GM18517 (cell line): Measurements from ENCODE around the gene DNAJC3.
"Not testable (repeated sequence)": the region's sequence is repeated elsewhere in the genome, so short reads cannot be mapped to it uniquely, and the experiment has no call there.

Experiments used
- ATAC-seq: cut with Tn5 transposase; IDR thresholded peaks from one replicate; pipeline ENCODE4 v1.9.1; 2021; ENCODE audit warnings: mild to moderate bottlenecking, moderate library complexity; ENCODE audit not compliant: unreplicated experiment

The DNAJC3 gene

DNA sequence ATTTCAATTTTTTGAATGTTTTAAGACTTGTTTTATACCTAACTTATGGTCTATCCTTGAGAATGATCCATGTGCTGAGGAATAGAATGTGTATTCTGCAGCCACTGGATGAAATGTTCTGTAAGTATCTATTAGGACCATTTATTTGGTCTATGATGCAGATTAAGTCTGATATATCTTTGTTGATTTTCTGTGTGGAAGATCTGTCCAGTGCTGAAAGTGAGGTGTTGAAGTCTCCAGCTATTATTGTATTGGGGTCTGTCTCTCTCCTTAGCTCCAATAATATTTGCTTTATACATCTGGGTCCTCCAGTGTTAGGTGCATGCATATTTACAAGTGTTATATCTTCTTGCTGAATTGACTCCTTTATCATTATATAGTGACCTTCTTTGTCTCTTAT lies 9.7 kb upstream of the DNAJC3 start:
- not testable (repeated sequence) for ATAC-seq

DNA sequence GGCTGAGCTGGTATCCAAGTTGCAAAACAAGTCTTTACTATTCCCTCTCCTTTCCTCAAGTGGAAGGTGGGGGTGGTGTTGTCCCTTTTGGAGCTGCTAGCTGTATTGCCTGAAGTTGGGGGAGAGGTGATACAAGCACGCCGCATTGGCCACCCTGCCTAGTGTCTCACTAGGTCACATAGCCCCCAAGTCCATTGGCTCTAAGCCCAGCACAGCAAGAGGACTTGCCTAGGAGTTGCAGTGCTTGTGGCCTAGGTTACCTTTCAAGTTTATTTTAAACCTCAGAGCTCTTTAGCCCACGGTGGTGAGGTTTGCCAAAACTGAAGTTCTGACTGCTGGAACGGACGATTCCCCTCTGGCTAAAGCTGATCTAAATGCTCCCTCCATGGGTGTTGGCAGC lies 5.3 kb upstream of the DNAJC3 start:
- no peak for ATAC-seq

DNA sequence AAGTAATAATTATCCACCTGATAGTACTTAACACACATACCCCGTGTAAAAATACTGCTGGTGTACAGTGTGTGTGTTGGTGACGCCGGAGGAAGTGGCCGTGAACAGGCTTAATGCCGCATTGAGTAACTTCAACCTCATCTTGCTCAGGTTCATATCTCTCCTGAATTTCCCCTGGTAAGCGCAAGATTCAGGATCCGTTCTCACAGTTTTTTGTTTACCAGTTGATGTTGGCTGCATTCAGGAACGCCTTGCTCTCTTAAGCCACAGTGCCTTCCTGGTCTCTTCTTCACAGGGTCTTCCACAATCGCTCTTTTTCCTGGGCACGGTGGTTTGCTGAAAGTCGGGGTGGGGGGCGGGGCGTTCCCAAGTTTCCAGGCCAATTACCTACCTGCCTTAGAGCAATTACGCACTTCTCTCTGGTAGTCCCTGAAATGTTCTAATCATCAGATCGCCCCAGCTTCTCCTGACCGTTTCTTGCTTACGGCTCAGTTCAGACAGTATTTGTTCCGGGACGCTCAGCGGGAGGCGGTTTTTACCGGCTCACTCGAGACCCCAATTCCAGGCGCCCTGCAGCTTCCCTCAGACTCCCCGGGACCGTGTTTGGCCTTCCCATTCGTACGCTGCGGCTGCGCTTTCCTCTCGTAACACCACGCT lies 706 bp upstream of the DNAJC3 start:
- ATAC-seq = peak; percentile 11

DNA sequence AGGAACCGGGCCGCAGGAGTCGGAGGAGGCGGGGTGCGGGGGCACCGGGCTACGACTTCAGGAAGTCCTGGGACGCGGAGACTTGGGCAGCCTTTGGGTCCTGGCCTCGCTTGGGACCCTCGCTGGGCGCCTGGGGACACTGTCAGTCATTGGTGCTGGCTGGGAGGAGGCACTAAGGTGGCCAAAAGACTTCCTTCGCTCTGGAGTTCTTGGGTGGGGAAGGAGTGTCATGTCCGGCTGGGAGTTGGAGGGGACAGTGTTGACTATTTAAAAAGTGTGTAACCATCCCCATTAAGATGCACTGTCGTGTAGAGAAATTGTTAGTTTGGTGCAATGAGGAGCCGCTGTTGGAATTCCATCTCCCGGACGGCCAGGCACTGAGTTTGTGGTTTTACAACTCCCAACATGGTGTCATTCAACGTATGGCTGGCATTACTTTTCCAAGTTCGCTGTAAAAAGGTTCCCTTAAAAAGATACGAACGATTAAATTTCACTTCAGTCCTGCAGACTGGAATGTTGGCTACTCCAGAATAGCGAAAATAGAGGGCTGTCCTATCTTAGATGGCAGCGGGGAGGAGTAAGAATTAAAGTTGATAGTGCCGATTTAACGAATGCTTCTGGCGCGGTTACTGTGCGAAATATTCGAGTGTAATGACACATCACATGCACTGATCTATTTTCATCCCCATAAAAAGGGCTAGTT lies 776 bp downstream of the DNAJC3 start:
- peak; percentile 5 for ATAC-seq

DNA sequence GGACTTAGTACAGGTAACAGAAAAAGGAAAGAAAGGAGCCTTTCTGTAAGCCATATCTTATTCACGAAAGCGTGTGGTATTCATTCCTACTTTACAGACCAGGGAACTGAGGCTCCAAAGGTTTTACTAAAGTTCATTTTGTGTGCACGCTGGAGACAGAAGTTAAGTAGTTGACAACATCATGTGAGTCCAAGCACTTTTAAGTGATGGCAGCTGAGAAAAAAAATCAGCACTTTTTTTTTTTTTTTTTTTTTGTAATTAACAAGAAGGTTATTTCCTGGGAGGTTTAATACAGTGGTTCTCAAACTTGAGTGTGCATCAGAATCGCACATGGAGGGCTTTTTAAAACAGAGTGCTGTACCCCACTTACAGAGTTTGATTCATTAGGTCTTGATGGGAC lies 2.0 kb downstream of the DNAJC3 start:
- no peak for ATAC-seq

DNA sequence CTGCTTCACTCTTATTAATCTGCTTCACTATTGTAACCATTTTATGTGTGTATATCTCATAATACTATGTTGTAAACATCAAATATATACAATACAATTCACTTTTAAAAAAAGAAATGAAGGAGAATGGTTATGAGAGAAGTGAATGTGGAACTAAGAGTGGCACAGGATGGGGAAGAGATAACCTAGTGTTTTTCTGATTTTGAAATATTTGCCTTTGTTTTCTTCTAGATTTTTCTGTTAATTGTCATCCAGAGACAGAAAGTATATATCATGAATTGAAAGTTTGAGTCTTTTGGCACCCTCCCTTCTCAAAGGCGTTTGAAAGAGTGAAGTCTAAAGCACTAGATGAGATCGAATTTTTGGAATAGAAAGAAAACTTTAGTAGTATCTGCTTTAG lies 2.8 kb downstream of the DNAJC3 start:
- ATAC-seq = no peak

DNA sequence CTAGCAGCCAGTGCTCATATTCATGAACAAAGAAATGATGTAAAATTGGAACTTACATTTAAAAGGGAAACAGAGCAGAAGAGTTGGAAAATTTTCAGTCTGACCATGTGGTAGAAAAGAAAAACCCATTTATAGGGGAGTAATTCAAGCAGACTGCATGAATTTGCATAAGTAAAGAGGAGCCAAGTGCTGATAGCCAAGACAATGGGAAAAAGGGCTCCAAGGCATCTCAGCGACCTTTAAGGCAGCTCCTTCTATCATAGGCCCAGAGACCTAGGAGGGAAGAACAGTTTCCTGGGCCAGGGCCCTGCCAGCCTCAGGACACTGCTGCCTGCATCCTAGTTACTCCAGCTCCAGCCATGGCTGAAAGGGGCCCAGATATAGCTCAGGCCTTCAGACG lies 7.5 kb downstream of the DNAJC3 start:
- ATAC-seq = no peak

DNA sequence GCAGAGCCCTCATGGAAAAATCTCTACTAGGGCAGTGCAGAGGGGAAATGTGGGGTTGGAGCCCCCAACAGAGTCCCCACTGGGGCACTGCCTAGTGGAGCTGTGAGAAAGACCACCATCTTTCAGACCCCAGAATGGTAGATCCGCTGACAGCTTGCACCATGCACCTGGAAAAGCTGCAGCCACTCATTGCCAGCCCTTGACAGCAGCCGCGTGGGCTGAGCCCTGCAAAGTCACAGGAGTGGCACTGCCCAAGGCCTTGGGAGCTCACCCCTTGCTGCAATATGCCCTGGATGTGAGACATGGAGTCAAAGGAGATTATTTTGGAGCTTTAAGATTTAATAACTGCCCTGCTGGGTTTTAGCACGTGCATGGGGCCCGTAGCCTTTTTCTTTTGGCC lies 8.0 kb downstream of the DNAJC3 start:
- ATAC-seq = not testable (repeated sequence)

DNA sequence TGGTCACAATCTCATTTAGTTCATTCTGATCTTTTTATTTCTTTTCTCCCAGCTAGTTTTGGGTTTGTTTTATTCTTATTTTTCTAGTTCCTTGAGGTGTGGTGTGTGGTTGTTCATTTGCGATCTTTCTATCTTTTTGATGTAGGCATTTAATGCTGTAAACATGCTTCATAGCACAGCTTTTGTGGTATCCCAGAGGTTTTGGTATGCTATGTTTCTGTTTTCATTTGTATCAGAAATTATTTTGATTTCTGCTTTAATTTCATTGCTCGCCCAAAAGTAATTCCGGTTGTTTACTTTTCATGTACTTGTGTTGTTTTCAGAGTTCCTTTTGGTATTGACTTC lies 12.6 kb downstream of the DNAJC3 start:
- no peak for ATAC-seq

DNA sequence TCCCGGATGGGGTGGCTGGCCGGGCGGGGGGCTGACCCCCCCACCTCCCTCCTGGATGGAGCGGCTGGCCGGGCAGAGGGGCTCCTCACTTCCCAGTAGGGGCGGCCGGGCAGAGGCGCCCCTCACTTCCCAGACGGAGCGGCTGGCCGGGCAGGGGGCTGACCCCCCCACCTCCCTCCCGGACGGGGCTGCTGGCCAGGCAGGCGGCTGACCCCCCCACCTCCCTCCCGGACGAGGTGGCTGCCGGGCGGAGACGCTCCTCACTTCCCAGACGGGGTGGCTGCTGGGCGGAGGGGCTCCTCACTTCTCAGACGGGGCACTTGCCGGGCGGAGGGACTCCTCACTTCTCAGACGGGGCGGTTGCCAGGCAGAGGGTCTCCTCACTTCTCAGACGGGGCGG lies 14.0 kb downstream of the DNAJC3 start:
- ATAC-seq = not testable (repeated sequence)

DNA sequence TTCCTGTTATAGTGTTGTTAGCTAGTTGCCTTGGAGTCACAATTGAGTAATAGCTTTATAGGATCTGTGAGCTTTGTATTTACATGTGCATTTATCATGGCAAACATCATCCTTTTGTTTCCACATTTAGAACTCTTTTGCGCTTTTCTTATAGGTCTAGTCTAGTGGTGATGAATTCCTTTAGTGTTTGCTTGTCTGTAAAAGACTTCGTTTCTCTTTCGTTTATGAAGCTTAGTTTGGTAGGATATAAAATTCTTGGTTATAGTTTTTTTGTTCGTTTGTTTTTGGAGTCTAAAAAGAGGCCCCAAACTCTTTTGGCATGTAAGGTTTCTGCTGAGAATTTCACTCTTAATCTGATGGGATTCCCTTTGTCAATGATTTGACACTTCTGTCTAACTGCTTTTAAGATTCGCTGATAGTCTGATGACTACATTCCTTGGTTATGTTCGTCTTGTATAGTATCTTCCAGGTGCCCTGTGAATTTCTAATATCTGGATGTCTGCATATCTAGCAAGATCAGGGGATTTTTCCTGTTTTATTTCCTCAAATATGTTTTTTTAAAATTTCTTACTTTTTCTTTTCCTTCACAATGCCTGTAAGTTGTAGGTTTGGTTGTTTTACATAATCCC lies 20.2 kb downstream of the DNAJC3 start:
- no peak for ATAC-seq

DNA sequence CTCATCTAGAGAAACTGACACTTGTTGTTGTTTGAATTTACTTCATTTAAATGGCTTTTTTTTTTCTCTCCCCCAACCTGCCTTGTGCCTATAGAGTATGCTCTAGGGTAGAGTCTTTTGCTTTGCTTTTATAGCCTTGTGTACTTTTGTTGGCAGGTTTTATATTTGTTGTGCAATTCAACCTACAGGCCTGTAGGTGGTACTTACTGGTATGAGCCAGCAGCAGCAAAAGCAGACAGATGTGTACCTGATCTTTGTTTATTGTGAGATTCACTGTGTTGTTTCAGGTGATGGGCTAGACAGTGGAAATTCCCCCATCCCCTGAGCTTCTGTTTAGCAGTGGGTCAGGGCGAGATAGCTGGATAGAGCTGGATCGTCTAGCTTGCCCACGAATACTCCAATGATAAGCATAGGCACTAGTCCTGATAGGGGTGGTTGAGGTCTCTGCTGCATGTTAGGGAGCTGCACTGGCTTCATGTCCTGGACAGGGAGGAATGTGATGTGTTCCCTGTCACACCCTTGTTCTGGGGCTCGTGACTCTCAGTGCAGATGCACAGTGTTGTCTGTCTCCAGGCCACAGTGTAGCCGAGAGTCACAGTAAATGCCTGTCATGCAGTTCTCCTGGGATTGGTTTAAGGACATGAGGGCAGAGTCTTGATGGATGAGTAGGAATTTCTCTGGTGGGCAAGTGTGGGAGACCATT lies 21.3 kb downstream of the DNAJC3 start:
- peak; percentile 42 for ATAC-seq

DNA sequence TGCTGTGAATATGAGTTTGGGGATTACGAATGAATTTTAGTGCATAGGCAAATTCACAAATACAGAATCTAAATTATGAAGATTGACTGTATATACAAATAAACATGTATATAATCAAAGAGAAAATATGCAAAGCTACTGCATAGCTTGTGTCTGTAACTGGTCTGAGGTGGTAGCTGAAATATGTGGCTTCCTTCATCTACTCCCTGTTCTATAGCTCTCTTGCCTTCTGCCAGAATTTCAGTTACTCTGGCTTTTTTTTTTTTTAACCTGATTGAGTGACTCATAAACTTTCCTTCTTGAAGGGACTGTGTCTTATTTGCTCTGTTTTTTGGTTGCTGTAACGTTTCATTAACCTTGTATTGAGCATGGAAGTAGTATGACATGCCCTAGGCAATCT lies 26.6 kb downstream of the DNAJC3 start:
- ATAC-seq = no peak

DNA sequence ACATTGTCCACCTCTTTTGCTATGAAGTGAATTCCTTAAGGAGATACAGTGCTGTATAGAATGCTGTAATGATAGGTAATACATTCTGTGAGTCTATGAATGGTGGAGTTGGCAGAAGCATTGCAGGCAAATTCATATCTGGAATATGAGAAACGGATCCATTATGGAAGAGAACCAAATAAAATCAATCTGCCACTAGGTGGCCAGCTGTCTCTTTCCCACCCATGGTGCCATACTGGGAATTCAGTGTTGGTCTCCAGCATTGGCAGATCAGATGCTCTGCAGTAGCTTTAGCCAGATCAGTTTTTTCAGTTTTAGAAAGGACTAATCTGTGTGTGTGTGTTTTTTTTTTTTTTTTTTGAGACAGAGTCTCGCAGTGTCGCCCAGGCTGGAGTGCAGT lies 27.6 kb downstream of the DNAJC3 start:
- no peak for ATAC-seq

DNA sequence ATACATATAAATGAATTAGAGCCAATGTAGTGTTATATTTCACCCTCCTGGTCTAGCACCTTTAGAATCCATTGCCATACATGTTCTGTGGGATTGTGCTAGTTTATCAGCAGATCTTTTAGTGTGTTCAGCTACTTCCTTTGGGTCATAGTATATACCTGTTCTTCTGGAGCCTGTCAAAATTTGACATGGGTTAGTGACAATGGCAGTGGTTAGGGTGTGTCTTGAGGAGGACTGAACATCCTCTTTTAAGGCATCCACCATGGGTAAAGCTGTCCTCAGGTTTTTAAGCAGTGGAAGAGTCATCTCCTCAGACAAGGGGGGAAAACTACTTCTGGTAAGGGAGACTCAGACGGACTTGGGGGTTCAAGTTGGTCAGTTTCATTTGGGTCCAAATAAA lies 29.4 kb downstream of the DNAJC3 start:
- no peak for ATAC-seq

DNA sequence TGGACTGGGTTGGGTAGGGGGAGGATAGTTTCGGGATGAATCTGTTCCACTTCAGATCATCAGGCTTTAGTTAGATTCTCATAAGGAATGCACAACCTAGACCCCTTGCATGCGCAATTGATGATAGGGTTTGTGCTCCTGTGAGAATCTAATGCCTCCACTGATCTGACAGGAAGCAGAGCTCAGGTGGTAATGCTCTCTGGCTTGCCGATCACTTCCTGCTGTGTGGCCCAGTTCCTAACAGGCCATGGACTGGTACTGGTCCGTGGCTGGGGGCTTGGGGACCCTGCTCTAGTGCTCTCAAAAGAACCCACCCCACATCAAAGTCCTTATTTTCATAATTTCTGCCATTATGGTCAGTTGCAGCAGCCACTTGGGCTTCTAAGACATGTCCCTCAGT lies 30.1 kb downstream of the DNAJC3 start:
- ATAC-seq = no peak

DNA sequence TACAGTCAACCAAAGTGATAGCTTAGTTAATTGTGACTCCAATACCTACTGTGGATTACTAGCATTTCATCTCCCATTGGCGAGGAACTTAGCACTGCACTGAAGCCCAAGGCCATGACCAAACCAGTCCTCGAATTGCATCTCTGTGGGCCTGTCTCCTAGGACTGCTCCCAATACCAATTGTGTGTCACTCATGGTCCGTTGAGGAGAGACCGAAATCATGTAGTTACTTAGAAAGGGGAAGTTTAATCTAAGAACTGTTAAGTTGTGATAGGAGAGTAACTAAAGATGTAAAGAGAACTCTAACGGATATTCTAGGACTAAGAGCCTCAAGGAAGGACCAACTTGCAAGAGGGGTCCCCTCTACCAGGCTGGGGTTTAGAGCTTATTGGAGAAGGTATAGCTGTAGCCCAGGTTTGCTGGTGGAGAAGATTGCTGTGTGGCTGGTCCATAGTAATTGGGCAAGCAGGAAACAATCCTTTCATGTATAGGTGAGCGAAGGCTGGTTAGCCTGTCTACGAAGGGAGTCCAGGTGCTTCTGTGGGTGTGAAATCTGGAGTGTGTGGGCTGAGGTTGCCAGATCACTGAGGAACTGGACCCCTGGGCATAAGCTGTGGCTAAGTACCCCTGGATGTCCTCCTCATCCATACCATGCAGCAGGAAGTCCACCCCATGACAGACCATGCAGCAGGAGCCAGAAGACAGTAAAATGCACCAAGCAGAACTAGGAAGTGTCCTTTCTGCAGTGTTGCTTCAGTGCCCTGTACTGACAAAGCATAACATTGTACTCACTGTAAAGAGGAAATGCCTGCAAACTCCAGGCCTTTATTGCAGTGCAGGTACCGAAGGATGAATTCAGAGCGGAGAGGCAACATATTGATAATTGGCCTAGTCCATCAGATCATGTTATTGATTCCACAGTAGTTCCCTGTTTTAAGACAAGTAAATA lies 30.8 kb downstream of the DNAJC3 start:
- ATAC-seq = no peak

DNA sequence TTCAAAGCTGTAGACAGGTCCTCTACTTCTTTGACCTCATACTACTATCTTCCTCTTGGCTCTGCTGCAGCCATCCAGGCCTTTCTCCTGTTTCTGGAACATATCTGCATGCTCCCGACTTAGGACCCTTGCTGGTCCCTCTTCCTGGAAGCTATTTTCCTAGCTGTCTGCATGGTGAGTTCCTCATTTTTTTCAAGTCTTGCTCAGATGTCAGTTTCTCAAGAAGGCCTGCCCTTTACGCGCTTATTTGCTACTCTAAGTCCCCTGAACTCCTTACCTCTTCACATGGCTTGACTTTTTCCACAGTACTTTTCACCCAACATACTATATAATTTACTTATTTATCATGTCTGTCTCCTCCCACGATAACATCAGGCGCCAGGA lies 31.4 kb downstream of the DNAJC3 start:
- ATAC-seq = no peak

DNA sequence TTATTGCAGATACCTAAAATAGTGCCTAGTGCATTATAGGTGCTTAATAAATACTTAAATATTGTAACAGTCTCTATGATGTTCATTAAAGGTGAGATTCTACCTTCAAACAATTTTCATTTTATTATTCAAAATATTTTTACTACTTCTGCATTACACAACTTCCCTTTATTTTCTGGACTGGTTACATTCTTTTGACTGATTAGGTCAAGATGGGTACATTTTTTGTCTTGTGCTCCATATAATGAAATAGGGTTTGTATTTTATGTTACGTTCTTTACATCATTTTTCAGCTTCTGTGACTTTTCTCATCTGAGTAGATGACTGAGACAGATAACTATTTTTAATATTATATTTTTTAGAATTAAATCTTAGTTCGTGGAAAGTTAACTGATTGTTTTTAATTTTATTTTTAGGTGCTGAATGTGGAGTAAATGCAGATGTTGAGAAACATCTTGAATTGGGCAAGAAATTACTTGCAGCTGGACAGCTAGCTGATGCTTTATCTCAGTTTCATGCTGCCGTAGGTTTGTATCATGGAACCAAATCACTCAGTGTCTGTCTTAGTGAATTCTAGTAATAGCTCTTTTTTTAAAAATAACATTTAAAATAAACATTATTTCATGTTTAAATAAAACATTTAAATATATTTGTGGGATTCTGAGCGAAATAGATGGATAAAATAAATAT lies 32.0 kb downstream of the DNAJC3 start:
- no peak for ATAC-seq

DNA sequence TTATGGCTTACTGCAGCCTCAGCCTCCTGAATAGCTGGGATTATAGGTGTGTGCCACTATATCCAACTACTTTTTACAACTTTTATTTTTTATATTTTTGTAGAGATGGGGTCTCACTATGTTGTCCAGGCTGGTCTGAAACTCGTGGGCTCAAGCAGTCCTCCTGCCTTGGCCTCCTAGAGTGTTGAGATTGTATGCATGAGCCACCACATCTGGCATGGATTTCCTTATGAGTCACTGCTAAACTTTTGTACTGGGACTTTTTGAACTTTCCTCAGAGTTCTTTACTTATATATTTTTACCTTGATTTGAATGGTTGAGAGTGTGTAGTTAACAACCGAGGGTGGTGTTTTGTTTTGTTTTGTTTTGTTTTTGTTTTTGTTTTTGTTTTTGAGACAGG lies 33.4 kb downstream of the DNAJC3 start:
- no peak for ATAC-seq
